Tongue (tissue), 2 donors: ENCODE measurements around the gene FHAD1. TPM values are rescaled to one million over a fixed set of nuclear protein-coding genes. Genes with fewer than 3 reads are reported as not detected.
"Not testable (repeated sequence)": the region's sequence is repeated elsewhere in the genome, so short reads cannot be mapped to it uniquely, and the experiment has no call there.

Source experiments
- DNase-seq: peaks from one replicate; pipeline ENCODE4 v3.0.0-alpha.2; 2015
- total RNA-seq: library from RNA; depleted of rRNA; stranded (reverse); fragments of >200 nt; gene quantifications from one replicate; pipeline ENCODE4 v1.2.3, GENCODE V29; 2014

FHAD1 gene
- total RNA-seq, 1 donor from 2014 or later = 3.8 TPM

GRCh38 chr1:15276691-15277446 lies 29.8 kb downstream of the FHAD1 start:
- DNase-seq = no peak

- no peak for DNase-seq
These were observed 30.4 kb downstream of the FHAD1 start for GRCh38 chr1:15277447-15277838.

GRCh38 chr1:15277933-15278332 lies 30.9 kb downstream of the FHAD1 start:
- DNase-seq = no peak

- DNase-seq = no peak
These were observed 32.7 kb downstream of the FHAD1 start for GRCh38 chr1:15279576-15280230.

GRCh38 chr1:15280416-15280815 lies 33.4 kb downstream of the FHAD1 start:
- DNase-seq = no peak

- DNase-seq = no peak
These were observed 35.0 kb downstream of the FHAD1 start for GRCh38 chr1:15282038-15282437.

- no peak for DNase-seq
These were observed 35.9 kb downstream of the FHAD1 start for GRCh38 chr1:15282810-15283474.

- no peak for DNase-seq
These were observed 36.5 kb downstream of the FHAD1 start for GRCh38 chr1:15283526-15283925.

GRCh38 chr1:15286452-15286851 lies 39.4 kb downstream of the FHAD1 start:
- DNase-seq = no peak

- DNase-seq = no peak
These were observed 40.3 kb downstream of the FHAD1 start for GRCh38 chr1:15287035-15287979.

GRCh38 chr1:15288173-15288926 lies 41.3 kb downstream of the FHAD1 start:
- peak; percentile 65 for DNase-seq

GRCh38 chr1:15289251-15289651 lies 42.2 kb downstream of the FHAD1 start:
- no peak for DNase-seq

- no peak for DNase-seq
These were observed 43.4 kb downstream of the FHAD1 start for GRCh38 chr1:15290382-15290781.

- no peak for DNase-seq
These were observed 48.7 kb downstream of the FHAD1 start for GRCh38 chr1:15295696-15296095.

- no peak for DNase-seq
These were observed 49.7 kb downstream of the FHAD1 start for GRCh38 chr1:15296585-15297321.

- not testable (repeated sequence) for DNase-seq
These were observed 51.0 kb downstream of the FHAD1 start for GRCh38 chr1:15297975-15298374.

GRCh38 chr1:15299179-15299578 lies 52.2 kb downstream of the FHAD1 start:
- no peak for DNase-seq

- no peak for DNase-seq
These were observed 52.8 kb downstream of the FHAD1 start for GRCh38 chr1:15299806-15300205.

- no peak for DNase-seq
These were observed 56.9 kb downstream of the FHAD1 start for GRCh38 chr1:15303935-15304334.

- DNase-seq = peak; percentile 68
These were observed 57.9 kb downstream of the FHAD1 start for GRCh38 chr1:15304708-15305467.
